DND-41 (cell line): ENCODE measurements around the gene RAI14.

Experiments
- ATAC-seq: fragments of 200-7000 bp; cut with Tn5 transposase; 3 replicates; pipeline ENCODE4 v1.9.1; 2021; ENCODE audit warnings: low read depth; ENCODE audit not compliant: insufficient read depth
- DNase-seq: peaks from one replicate; pipeline ENCODE4 v3.0.0-alpha.2; 2020
- H2AFZ ChIP-seq: 2 replicates; pipeline ENCODE4 v1.6.0; 2012; ENCODE audit warnings: low read depth, low read length
- H3K27ac ChIP-seq: 2 replicates; pipeline ENCODE4 v1.5.1; 2012; ENCODE audit warnings: low read length, inconsistent platforms
- H3K27me3 ChIP-seq: fragments of 200-600 bp; sonication (generic); 2 replicates; pipeline ENCODE4 v1.6.0; 2012; ENCODE audit warnings: low read length, mild to moderate bottlenecking, inconsistent platforms; ENCODE audit not compliant: insufficient read depth, poor library complexity
- H3K36me3 ChIP-seq: 2 replicates; pipeline ENCODE4 v1.5.1; 2012; ENCODE audit warnings: low read length, inconsistent platforms; ENCODE audit not compliant: insufficient read depth
- H3K4me1 ChIP-seq: 2 replicates; pipeline ENCODE4 v1.5.1; 2012; ENCODE audit warnings: mild to moderate bottlenecking, low read length; ENCODE audit not compliant: insufficient read depth
- H3K4me2 ChIP-seq: 2 replicates; pipeline ENCODE4 v1.6.0; 2012; ENCODE audit warnings: mild to moderate bottlenecking, moderate library complexity, low read length, inconsistent platforms; ENCODE audit not compliant: insufficient read depth
- H3K4me3 ChIP-seq, 2 experiments: fragments of 200-600 bp in 1 of 2; shearing (Covaris generic) in 1 of 2; 2 replicates each; pipeline ENCODE4 v1.5.1; 2012 to 2016; ENCODE audit warnings: inconsistent platforms in 2 of 2, low read length in 2 of 2, mild to moderate bottlenecking in 2 of 2, low read depth in 1 of 2, moderate library complexity in 1 of 2
- H3K79me2 ChIP-seq: 2 replicates; pipeline ENCODE4 v1.6.0; 2012; ENCODE audit warnings: low read length, inconsistent platforms; ENCODE audit not compliant: insufficient read depth
- H3K9ac ChIP-seq: 2 replicates; pipeline ENCODE4 v1.6.0; 2012; ENCODE audit warnings: low read depth, mild to moderate bottlenecking, inconsistent platforms, low read length, moderate library complexity
- H3K9me3 ChIP-seq: 2 replicates; pipeline ENCODE4 v1.5.1; 2012; ENCODE audit warnings: low read length, moderate library complexity, mild to moderate bottlenecking, inconsistent platforms; ENCODE audit not compliant: insufficient read depth, severe bottlenecking
- H4K20me1 ChIP-seq: 2 replicates; pipeline ENCODE4 v1.6.0; 2012; ENCODE audit warnings: low read length; ENCODE audit not compliant: insufficient read depth
- CTCF ChIP-seq: IDR thresholded peaks from 2 replicates; pipeline ENCODE4 v1.5.1; 2012; ENCODE audit warnings: borderline replicate concordance, low read length, moderate library complexity, mild to moderate bottlenecking; ENCODE audit not compliant: poor library complexity, severe bottlenecking; ENCODE audit errors: extremely low read depth
- EZH2 ChIP-seq: IDR thresholded peaks from 3 replicates; pipeline ENCODE4 v1.6.1; 2012; ENCODE audit warnings: borderline replicate concordance, low read depth, mild to moderate bottlenecking, moderate library complexity, low read length, inconsistent platforms; ENCODE audit not compliant: severe bottlenecking

RAI14 gene

GRCh38 chr5:34789021-34789531, 132.9 kb downstream of the RAI14 start:
- H3K9me3 ChIP-seq: no peaks in the 10 kb centered on the region
- H3K27me3 ChIP-seq: no peaks in the 10 kb centered on the region
- H3K27ac ChIP-seq: no peak overlapping the region
- ATAC-seq: no peak
- H3K4me3 ChIP-seq: no peak overlapping the region
- no peaks in the 10 kb centered on the region for H4K20me1 ChIP-seq
- no peak overlapping the region for H3K9ac ChIP-seq
- no peaks in the 10 kb centered on the region for H3K79me2 ChIP-seq
- no peaks in the 10 kb centered on the region for H3K4me1 ChIP-seq
- DNase-seq: no peak
- no peak overlapping the region for H3K4me2 ChIP-seq
- no peaks in the 10 kb centered on the region for H3K36me3 ChIP-seq
- no peak for TF ChIP-seq CTCF
- TF ChIP-seq EZH2: no peak
- H2AFZ ChIP-seq: no peak overlapping the region

- H3K9me3 ChIP-seq: no peaks in the 10 kb centered on the region
- H3K4me2 ChIP-seq: no peak overlapping the region
- no peak for DNase-seq
- H3K4me3 ChIP-seq: no peak overlapping the region
- no peak for ATAC-seq
- H2AFZ ChIP-seq: no peak overlapping the region
- no peak for TF ChIP-seq CTCF
- TF ChIP-seq EZH2: no peak
- H3K79me2 ChIP-seq: no peaks in the 10 kb centered on the region
- no peaks in the 10 kb centered on the region for H3K4me1 ChIP-seq
- H3K36me3 ChIP-seq: no peaks in the 10 kb centered on the region
- no peak overlapping the region for H3K27ac ChIP-seq
- no peak overlapping the region for H3K9ac ChIP-seq
- H4K20me1 ChIP-seq: no peaks in the 10 kb centered on the region
- no peaks in the 10 kb centered on the region for H3K27me3 ChIP-seq
Measured at GRCh38 chr5:34789639-34790038, 133.5 kb downstream of the RAI14 start.

GRCh38 chr5:34790069-34790468, 133.9 kb downstream of the RAI14 start:
- H3K4me3 ChIP-seq: no peak overlapping the region
- H3K9ac ChIP-seq: no peak overlapping the region
- H3K4me1 ChIP-seq: no peaks in the 10 kb centered on the region
- DNase-seq: no peak
- no peaks in the 10 kb centered on the region for H3K79me2 ChIP-seq
- no peak overlapping the region for H3K4me2 ChIP-seq
- TF ChIP-seq CTCF: no peak
- TF ChIP-seq EZH2: no peak
- no peaks in the 10 kb centered on the region for H3K27me3 ChIP-seq
- no peak for ATAC-seq
- no peaks in the 10 kb centered on the region for H4K20me1 ChIP-seq
- H3K36me3 ChIP-seq: no peaks in the 10 kb centered on the region
- H3K9me3 ChIP-seq: no peaks in the 10 kb centered on the region
- H3K27ac ChIP-seq: no peak overlapping the region
- no peak overlapping the region for H2AFZ ChIP-seq
